Skeletal muscle satellite cell (primary cell): ENCODE data around the gene SBK2. TPM values are rescaled to one million over a fixed set of nuclear protein-coding genes. Genes with fewer than 3 reads are reported as not detected.
"Not testable (repeated sequence)": the region's sequence is repeated elsewhere in the genome, so short reads cannot be mapped to it uniquely, and the experiment has no call there.

Source experiments
- H3K27me3 ChIP-seq: 2 replicates; pipeline ENCODE4 v1.7.0; 2013; ENCODE audit warnings: low read length; ENCODE audit not compliant: control insufficient read depth, insufficient read depth
- H3K36me3 ChIP-seq: 2 replicates; pipeline ENCODE4 v1.7.0; 2013; ENCODE audit warnings: mild to moderate bottlenecking, control low read depth, low read length; ENCODE audit not compliant: insufficient read depth
- H3K4me1 ChIP-seq: 2 replicates; pipeline ENCODE4 v1.7.0; 2013; ENCODE audit warnings: low read length; ENCODE audit not compliant: control insufficient read depth, insufficient read depth
- H3K4me2 ChIP-seq: 2 replicates; pipeline ENCODE4 v1.7.0; 2013; ENCODE audit warnings: mild to moderate bottlenecking, low read length
- H3K4me3 ChIP-seq: 2 replicates; pipeline ENCODE4 v1.7.0; 2013; ENCODE audit warnings: low read length
- H3K9ac ChIP-seq: 2 replicates; pipeline ENCODE4 v1.7.0; 2013; ENCODE audit warnings: mild to moderate bottlenecking, low read depth, low read length, moderate library complexity
- H3K9me3 ChIP-seq: replicated peaks from 2 replicates; pipeline ENCODE4 v1.7.0; 2013; ENCODE audit warnings: mild to moderate bottlenecking, control low read depth, low read length
- total RNA-seq: library from RNA; depleted of rRNA; stranded (reverse); fragments of >200 nt; gene quantifications from 2 replicates; pipeline ENCODE4 v1.2.3, GENCODE V29; 2012; rRNA removed

The SBK2 gene, protein sequence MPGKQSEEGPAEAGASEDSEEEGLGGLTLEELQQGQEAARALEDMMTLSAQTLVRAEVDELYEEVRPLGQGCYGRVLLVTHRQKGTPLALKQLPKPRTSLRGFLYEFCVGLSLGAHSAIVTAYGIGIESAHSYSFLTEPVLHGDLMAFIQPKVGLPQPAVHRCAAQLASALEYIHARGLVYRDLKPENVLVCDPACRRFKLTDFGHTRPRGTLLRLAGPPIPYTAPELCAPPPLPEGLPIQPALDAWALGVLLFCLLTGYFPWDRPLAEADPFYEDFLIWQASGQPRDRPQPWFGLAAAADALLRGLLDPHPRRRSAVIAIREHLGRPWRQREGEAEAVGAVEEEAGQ
- total RNA-seq, result 0.87 TPM in 1 of 2 replicates, not detected in the other

DNA sequence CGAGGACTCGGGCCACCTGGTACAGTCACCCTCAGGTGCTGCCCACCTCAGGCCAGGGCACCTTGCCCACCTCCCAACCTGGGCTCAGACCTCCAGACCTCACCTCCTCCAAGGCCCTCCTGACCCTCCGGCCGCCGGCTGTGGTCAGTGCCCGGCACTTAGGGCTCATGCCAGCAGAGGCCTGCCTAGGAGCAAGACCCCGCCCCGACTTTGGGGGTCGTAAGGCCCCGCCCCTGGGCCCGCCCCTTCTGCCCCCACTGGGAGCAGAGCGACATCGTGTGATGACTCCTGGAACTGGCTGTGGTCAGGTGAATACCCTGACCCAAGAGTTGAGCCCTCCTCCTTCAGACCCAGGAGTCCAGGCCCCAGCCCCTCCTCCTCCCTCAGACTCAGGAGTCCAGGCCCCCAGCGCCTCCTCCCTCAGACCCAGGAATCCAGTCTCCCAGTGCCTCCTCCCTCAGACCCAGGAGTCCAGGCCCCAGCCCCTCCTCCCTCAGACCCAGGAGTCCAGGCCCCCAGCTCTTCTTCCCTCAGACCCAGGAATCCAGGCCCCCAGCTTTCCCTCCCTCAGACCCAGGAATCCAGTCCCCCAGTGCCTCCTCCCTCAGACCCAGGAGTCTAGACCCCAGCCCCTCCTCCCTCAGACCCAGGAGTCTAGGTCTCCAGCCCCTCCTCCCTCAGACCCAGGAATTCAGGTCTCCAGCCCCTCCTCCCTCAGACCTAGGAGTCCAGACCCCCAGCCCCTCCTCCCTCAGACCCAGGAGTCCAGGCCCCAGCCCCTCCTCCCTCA is at the start of gene SBK2:
TSS of gene SBK2 (minus strand) at position 183 of the 790 bp plus-strand sequence. CDS start 839 bp downstream, outside the sequence.
- H3K4me1 ChIP-seq, result no peaks in the 10 kb centered on the region
- no peaks in the 10 kb centered on the region for H3K27me3 ChIP-seq
- no peaks in the 10 kb centered on the region for H3K36me3 ChIP-seq
- no peaks in the 10 kb centered on the region for H3K9me3 ChIP-seq
- no peak within 1 kb of the TSS for H3K4me2 ChIP-seq
- no peak within 1 kb of the TSS for H3K9ac ChIP-seq
- no peak within 1 kb of the TSS for H3K4me3 ChIP-seq

DNA sequence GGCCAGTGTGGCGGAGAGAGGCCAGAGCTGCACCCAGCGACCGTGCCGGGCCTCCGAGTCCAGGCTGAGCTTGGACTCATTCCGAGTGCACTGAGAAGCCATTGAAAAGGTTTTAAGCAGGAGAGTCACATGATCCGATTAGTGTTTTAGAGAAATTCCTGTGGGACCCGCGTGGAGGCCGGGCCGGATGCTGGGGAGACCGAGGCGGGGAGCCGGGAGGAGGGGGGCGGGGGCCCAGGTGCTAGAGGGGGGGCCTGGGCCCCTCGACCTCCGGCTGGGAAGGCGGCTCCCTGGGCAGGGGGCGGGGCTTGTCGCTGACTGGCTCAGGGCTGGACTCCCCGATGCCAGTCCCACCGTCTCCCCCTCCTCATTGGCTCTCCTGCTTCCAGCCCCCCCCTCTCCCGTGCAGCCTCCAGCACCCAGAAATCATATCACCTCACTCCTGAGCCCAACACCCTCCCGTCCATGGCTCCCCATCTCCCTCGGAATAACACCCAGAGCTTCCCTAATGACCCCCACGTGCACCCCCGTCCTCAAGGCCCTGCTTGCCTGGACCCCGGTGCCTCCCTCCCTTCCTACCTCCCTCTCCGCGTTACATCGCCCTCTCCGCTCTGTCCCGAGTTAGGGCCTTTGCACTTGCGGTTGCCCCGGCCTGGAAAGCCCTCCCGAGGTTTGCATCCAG is 48.9 kb upstream of the SBK2 start:
- H3K9ac ChIP-seq, result no peak overlapping the region
- no peaks in the 10 kb centered on the region for H3K9me3 ChIP-seq
- H3K4me3 ChIP-seq, result peak overlapping the region; percentile 65
- peaks cover 19% of the 10 kb centered on the region for H3K4me1 ChIP-seq
- no peaks in the 10 kb centered on the region for H3K36me3 ChIP-seq
- peak overlapping the region; percentile 78 for H3K4me2 ChIP-seq
- H3K27me3 ChIP-seq, result no peaks in the 10 kb centered on the region

DNA sequence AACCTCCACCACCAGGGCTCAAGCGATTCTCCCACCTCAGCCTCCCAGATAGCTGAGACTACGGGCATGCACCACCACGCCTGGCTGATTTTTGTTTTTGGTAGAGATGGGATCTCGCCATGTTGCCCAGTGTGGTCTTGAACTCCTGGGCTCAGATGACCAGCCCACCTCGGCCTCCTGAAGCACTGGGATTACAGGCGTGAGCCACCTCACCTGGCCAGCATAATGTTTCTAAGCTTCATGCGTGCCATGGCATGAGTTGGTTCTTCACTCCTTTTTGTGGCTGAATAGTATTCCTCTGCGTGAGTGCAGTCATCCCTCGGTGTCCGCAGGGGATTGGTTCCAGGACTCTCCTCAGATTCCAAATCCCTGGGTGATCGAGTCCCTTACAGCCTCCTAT is 47.9 kb upstream of the SBK2 start:
- no peak overlapping the region for H3K9ac ChIP-seq
- H3K27me3 ChIP-seq, result no peaks in the 10 kb centered on the region
- H3K4me1 ChIP-seq, result peaks cover 20% of the 10 kb centered on the region
- H3K9me3 ChIP-seq, result no peaks in the 10 kb centered on the region
- H3K36me3 ChIP-seq, result no peaks in the 10 kb centered on the region
- no peak overlapping the region for H3K4me2 ChIP-seq
- no peak overlapping the region for H3K4me3 ChIP-seq

DNA sequence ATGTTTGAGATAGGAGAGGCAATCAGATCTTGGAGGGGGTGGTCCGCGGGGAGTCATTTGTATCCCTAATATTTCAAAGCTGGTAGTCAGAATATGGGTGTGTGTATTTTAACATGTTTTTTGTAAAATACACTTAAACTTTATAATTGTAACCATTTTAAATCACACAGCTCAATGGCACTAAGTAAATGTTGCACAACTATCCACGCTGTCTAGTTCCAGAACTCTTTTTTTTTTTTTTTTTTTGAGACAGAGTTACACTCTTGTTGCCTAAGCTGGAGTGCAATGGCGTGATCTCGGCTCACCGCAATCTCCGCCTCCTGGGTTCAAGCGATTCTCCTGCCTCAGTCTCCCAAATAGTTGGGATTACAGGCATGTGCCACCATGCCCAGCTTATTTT is 47.0 kb upstream of the SBK2 start:
- H3K9me3 ChIP-seq, H3K27me3 ChIP-seq, H3K4me2 ChIP-seq: not testable (repeated sequence)

DNA sequence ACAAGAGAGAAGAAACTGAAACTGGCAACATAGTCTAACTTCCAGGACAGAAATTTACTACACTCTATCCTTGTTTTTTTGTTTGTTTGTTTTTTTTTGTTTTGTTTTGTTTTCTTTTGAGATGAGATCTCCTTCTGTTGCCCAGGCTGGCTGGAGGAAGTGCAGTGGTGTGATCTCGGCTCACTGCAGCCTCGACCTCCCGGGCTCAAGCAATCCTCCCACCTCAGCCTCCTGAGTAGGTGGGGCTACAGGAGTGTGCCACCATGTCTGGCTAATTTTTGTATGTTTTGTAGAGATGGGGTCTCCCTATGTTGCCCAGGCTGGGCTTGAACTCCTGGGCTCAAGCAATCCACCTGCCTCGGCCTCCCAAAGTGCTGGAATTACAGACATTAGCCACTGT is 45.4 kb upstream of the SBK2 start:
- H3K9me3 ChIP-seq, H3K36me3 ChIP-seq, H3K4me2 ChIP-seq, H3K4me3 ChIP-seq, H3K9ac ChIP-seq, H3K27me3 ChIP-seq: not testable (repeated sequence)
- peaks cover 26% of the 10 kb centered on the region for H3K4me1 ChIP-seq

More for the DNA sequence above, 47.0 kb upstream of the SBK2 start:
- not testable (repeated sequence) for H3K4me3 ChIP-seq, H3K36me3 ChIP-seq, H3K9ac ChIP-seq
- H3K4me1 ChIP-seq, result peaks cover 26% of the 10 kb centered on the region

DNA sequence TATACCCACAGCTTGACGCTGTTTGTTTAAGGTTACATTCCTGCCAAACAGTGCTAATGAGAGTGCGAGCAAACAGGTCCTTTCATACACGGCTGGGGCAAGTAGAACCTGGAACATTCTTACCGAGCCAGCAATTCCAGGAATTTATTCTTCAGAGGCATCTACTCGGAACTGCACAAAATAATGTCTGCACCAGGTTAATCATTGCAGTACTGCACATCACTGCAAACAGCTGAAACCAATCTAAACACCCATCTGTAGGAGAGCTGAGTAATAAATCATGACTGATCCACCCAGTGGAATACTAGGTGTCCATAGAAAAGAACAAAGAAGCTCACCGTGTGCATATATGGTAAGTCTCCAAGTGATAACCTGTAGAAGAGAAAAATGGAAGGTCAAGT is 44.9 kb upstream of the SBK2 start:
- no peak overlapping the region for H3K4me3 ChIP-seq
- H3K4me1 ChIP-seq, result peaks cover 21% of the 10 kb centered on the region
- peaks cover 13% of the 10 kb centered on the region for H3K36me3 ChIP-seq
- H3K9me3 ChIP-seq, result no peaks in the 10 kb centered on the region
- H3K9ac ChIP-seq, result no peak overlapping the region
- H3K4me2 ChIP-seq, result no peak overlapping the region
- no peaks in the 10 kb centered on the region for H3K27me3 ChIP-seq

DNA sequence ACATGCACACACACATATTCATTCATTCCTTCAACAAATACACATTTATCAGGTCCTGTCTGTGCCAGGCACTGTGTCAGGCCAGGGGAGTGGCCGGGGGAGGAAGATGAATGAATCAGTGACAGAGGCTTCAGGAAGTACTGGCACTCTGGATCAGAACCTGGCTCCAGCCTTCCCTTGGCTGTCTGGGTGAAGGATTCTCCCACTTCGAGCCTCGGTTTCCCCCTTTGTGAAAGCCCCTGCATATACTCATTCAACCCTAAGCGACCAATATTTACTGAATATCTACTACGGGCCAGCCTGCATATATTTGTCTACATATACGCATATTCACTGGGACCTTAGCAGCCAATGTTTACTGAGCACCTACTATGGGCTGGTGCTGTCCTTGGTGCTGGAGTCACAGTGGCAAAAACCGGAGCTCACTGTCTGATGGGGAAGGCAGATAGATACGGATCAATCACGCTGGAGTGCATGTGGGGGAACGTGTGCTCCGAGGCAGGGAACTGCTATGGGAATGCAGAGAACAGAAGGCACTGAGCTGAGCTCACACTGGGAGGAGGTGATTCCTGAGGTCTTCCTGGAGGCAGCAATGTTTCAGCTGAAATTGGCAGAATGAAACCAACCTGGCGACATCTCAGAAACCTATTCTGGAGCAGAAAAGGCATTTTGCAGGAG is 44.4 kb upstream of the SBK2 start:
- peaks cover 19% of the 10 kb centered on the region for H3K4me1 ChIP-seq
- H3K36me3 ChIP-seq, result peaks cover 15% of the 10 kb centered on the region
- peak overlapping the region; percentile 97 for H3K4me3 ChIP-seq
- H3K27me3 ChIP-seq, result no peaks in the 10 kb centered on the region
- H3K9ac ChIP-seq, result peak overlapping the region; percentile 96
- H3K4me2 ChIP-seq, result peak overlapping the region; percentile 89
- H3K9me3 ChIP-seq, result no peaks in the 10 kb centered on the region

DNA sequence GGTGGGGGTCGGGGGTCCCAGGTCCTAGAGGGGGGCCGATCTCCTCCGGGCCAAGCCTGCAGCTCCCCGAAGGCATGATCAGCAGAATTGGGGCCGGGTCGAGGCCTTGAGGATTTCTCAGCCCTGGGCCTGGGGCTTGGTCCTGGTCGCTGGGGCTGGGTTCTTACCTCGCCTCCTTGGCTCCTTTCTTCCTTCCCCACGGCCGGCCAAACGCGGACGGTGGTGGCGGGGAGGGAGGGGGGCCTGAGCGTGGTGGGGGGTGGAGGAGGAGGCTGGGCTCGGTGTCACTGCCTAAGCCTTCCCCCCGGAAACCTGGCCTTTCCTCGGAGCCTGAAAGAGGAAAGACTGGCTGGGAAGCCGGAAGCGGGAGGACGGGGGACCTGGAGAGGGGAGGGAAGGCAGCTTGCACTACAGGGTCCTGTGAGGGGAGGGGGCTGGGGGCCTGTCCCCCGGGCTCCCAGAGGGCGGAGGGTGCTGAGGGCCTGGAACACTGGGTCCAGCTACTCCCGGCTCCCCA is 43.8 kb upstream of the SBK2 start, which contains the start of gene ZNF579:
TSS of gene ZNF579 (minus strand) at position 221 of the 517 bp plus-strand sequence. CDS start 1,209 bp downstream, outside the sequence.
- H3K36me3 ChIP-seq, result peaks cover 17% of the 10 kb centered on the region
- H3K4me2 ChIP-seq, result peak within 1 kb of the TSS; percentile 99
- peaks cover 13% of the 10 kb centered on the region for H3K4me1 ChIP-seq
- H3K9me3 ChIP-seq, result no peaks in the 10 kb centered on the region
- H3K4me3 ChIP-seq, result peak within 1 kb of the TSS; percentile 97
- H3K9ac ChIP-seq, result peak within 1 kb of the TSS; percentile 96
- H3K27me3 ChIP-seq, result no peaks in the 10 kb centered on the region

DNA sequence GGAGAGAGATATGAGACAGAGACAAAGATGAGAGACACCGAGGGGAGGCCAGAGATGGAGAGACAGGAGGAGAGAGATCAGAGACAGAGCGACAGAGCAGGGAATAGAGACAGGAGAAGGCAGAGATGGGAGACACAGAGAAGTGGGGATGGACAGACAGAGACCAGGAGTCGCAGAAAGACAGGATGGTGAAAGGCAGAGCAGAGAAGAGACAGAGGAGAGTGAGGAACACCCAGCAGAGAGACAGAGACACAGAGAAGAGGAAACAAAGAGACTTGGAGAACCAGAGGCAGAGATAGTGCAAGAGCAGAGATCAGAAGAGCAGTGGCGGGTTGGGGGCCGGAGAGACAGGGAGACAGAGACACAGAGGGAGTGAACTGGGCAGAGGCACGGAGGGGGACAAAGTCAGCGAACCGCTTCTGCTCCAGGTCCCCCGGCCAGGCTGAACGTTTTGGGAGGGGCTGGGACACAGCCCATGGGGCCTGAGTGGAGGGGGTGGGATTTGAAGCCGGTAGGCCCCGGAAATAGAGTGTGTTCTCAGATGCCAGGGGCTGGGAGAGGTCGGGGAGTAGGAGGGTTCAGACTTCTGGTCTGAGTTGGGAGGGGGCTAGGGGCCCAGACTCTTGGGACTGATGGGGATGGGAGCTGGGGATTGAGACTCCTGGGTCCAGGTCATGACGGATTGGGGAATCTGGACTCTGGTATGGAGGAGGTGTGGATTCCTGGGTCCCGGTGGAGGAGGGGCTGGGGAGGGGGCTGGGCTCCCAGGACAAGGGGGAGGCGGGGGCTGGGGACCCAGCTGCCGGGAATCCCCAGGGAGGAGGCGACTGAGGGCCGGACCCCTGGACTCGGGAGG is 43.1 kb upstream of the SBK2 start:
- Histone ChIP-seq H3K9me3 (no peaks in the 10 kb centered on the region), H3K4me1 (peaks cover 10% of the 10 kb centered on the region), H3K4me3 (peak overlapping the region; percentile 97), H3K9ac (peak overlapping the region; percentile 96), H3K27me3 (no peaks in the 10 kb centered on the region), H3K36me3 (peaks cover 17% of the 10 kb centered on the region), H3K4me2 (peak overlapping the region; percentile 99)
